Measurements from ENCODE around the gene ST14. TPM values are rescaled to one million over a fixed set of nuclear protein-coding genes. Genes with fewer than 3 reads are reported as not detected.

Gene ST14
- total and polyA plus RNA-seq, 2 donors: 13.7 to 28.6 TPM

GRCh38 chr11:130213143-130213978 is 53.8 kb downstream of the ST14 start:
- Histone ChIP-seq H3K4me1 (ENCODE audit: control insufficient read depth in 2 of 2, insufficient read depth in 2 of 2, low read length in 2 of 2) (peaks cover 0 to 2% of the 10 kb centered on the region in 2 donors), H3K4me3 (ENCODE audit: low read length in 2 of 2) (no peak overlapping the region), H3K27me3 (ENCODE audit: control insufficient read depth in 2 of 2, insufficient read depth in 1 of 2, low read length in 1 of 2) (peaks cover 0 to 5% of the 10 kb centered on the region in 2 donors), H3K36me3 (ENCODE audit: control insufficient read depth in 2 of 2, insufficient read depth in 2 of 2, low read length in 1 of 2) (no peaks in the 10 kb centered on the region), H3K27ac (ENCODE audit: low read depth in 1 of 2, low read length in 1 of 2) (no peak overlapping the region), H3K9me3 (ENCODE audit: control insufficient read depth in 2 of 2, insufficient read depth in 1 of 2, low read length in 1 of 2) (peaks cover 0 to 2% of the 10 kb centered on the region in 2 donors)
- DNase-seq (ENCODE audit: low read depth in 6 of 9, low spot score in 9 of 9): peak; percentile 14 to 83 (median 62)
- WGBS: 42% methylated on average over 28 of the region's 28 CpGs

GRCh38 chr11:130213979-130214281 is 54.3 kb downstream of the ST14 start:
- H3K27ac ChIP-seq (ENCODE audit: low read depth in 1 of 2, low read length in 1 of 2): no peak overlapping the region
- DNase-seq (ENCODE audit: low read depth in 6 of 9, low spot score in 9 of 9): no peak
- H3K27me3 ChIP-seq (ENCODE audit: control insufficient read depth in 2 of 2, insufficient read depth in 1 of 2, low read length in 1 of 2): peaks cover 0 to 5% of the 10 kb centered on the region in 2 donors
- H3K36me3 ChIP-seq (ENCODE audit: control insufficient read depth in 2 of 2, insufficient read depth in 2 of 2, low read length in 1 of 2): no peaks in the 10 kb centered on the region
- H3K4me3 ChIP-seq (ENCODE audit: low read length in 2 of 2): no peak overlapping the region
- 96% methylated on average over 9 of the region's 9 CpGs for WGBS
- H3K9me3 ChIP-seq (ENCODE audit: control insufficient read depth in 2 of 2, insufficient read depth in 1 of 2, low read length in 1 of 2): peaks cover 0 to 2% of the 10 kb centered on the region in 2 donors
- H3K4me1 ChIP-seq (ENCODE audit: control insufficient read depth in 2 of 2, insufficient read depth in 2 of 2, low read length in 2 of 2): peaks cover 0 to 2% of the 10 kb centered on the region in 2 donors

- no peak for DNase-seq (ENCODE audit: low read depth in 6 of 9, low spot score in 9 of 9)
- peaks cover 0 to 5% of the 10 kb centered on the region in 2 donors for H3K27me3 ChIP-seq (ENCODE audit: control insufficient read depth in 2 of 2, insufficient read depth in 1 of 2, low read length in 1 of 2)
- H3K9me3 ChIP-seq (ENCODE audit: control insufficient read depth in 2 of 2, insufficient read depth in 1 of 2, low read length in 1 of 2): peaks cover 0 to 2% of the 10 kb centered on the region in 2 donors
- peaks cover 0 to 2% of the 10 kb centered on the region in 2 donors for H3K4me1 ChIP-seq (ENCODE audit: control insufficient read depth in 2 of 2, insufficient read depth in 2 of 2, low read length in 2 of 2)
- H3K4me3 ChIP-seq (ENCODE audit: low read length in 2 of 2): no peak overlapping the region
- WGBS: 97% methylated on average over 6 of the region's 6 CpGs
- H3K27ac ChIP-seq (ENCODE audit: low read depth in 1 of 2, low read length in 1 of 2): no peak overlapping the region
- H3K36me3 ChIP-seq (ENCODE audit: control insufficient read depth in 2 of 2, insufficient read depth in 2 of 2, low read length in 1 of 2): no peaks in the 10 kb centered on the region
Measured at GRCh38 chr11:130214861-130215530, 55.4 kb downstream of the ST14 start.

DNA sequence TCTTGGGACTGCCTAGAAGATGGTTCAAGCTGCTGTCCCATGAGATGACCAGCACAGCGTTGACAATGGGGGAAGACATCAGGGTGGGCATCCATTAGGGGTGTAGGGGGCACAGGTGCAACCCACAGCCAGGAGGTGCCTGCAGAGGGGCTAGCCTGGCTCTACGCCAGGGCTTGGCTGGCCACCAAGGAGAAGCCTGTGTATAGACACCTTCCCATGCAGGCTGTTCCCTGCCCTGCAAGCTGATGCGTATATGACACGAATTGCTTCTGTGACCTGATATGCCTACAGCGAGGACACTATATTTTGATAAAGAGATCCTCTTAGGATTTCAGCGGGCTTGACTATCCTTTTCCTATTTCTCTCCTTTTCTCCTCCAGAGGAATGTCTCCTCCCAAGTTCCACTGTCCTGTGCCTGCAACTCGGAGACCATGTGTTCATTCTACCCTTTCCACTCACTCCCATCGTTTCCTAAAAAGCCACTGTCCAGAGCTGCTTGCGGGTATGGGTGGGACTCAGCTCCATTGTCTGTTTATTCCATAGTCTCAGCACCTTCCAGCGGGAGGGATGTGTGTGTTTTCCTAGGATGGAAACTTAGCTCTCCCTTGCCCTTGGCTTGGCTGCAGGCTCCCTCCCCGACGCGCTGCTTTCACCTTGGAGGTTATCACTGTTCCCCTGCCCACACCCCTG is 56.1 kb downstream of the ST14 start:
- H3K27me3 ChIP-seq (ENCODE audit: control insufficient read depth in 2 of 2, insufficient read depth in 1 of 2, low read length in 1 of 2): peaks cover 0 to 5% of the 10 kb centered on the region in 2 donors
- peaks cover 0 to 2% of the 10 kb centered on the region in 2 donors for H3K4me1 ChIP-seq (ENCODE audit: control insufficient read depth in 2 of 2, insufficient read depth in 2 of 2, low read length in 2 of 2)
- H3K27ac ChIP-seq (ENCODE audit: low read depth in 1 of 2, low read length in 1 of 2): no peak overlapping the region
- no peak overlapping the region for H3K4me3 ChIP-seq (ENCODE audit: low read length in 2 of 2)
- 86% methylated on average over 13 of the region's 13 CpGs for WGBS
- peaks cover 0 to 2% of the 10 kb centered on the region in 2 donors for H3K9me3 ChIP-seq (ENCODE audit: control insufficient read depth in 2 of 2, insufficient read depth in 1 of 2, low read length in 1 of 2)
- DNase-seq (ENCODE audit: low read depth in 6 of 9, low spot score in 9 of 9): no peak
- H3K36me3 ChIP-seq (ENCODE audit: control insufficient read depth in 2 of 2, insufficient read depth in 2 of 2, low read length in 1 of 2): no peaks in the 10 kb centered on the region

- Histone ChIP-seq H3K4me1 (ENCODE audit: control insufficient read depth in 2 of 2, insufficient read depth in 2 of 2, low read length in 2 of 2) (peaks cover 0 to 2% of the 10 kb centered on the region in 2 donors), H3K27ac (ENCODE audit: low read depth in 1 of 2, low read length in 1 of 2) (no peak overlapping the region), H3K9me3 (ENCODE audit: control insufficient read depth in 2 of 2, insufficient read depth in 1 of 2, low read length in 1 of 2) (peaks cover 0 to 2% of the 10 kb centered on the region in 2 donors), H3K4me3 (ENCODE audit: low read length in 2 of 2) (no peak overlapping the region), H3K27me3 (ENCODE audit: control insufficient read depth in 2 of 2, insufficient read depth in 1 of 2, low read length in 1 of 2) (peaks cover 0 to 5% of the 10 kb centered on the region in 2 donors), H3K36me3 (ENCODE audit: control insufficient read depth in 2 of 2, insufficient read depth in 2 of 2, low read length in 1 of 2) (no peaks in the 10 kb centered on the region)
- 84% methylated on average over 4 of the region's 4 CpGs for WGBS
- DNase-seq (ENCODE audit: low read depth in 6 of 9, low spot score in 9 of 9): no peak
Measured at GRCh38 chr11:130216221-130216550, 56.6 kb downstream of the ST14 start.

DNA sequence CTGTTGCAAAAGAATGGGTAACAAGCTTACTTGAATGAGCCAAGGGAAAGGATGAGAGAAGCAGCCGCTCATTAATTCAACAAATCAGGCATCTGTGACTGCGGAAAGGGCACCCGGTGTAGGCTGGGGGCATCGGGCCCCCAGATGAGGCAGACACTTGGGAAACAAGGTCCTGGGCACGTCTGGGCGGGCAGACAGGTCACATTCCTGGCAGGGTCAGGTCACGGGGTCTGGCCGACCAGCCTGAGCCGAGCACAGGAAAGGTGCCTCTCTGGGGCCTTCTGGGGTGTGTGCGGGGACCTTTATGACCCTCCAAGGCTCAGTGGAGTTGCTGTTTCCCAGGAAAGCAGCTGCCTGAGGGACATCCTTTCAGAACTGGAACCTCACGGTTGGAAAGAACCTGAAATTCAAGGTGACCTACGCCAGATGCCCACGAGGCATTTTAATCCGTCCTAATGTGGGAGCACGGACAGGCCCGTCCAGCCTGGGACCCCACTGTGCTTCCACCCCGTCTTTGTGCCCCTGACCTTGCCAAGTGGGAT is 57.1 kb downstream of the ST14 start:
- peaks cover 0 to 5% of the 10 kb centered on the region in 2 donors for H3K27me3 ChIP-seq (ENCODE audit: control insufficient read depth in 2 of 2, insufficient read depth in 1 of 2, low read length in 1 of 2)
- H3K9me3 ChIP-seq (ENCODE audit: control insufficient read depth in 2 of 2, insufficient read depth in 1 of 2, low read length in 1 of 2): peaks cover 0 to 2% of the 10 kb centered on the region in 2 donors
- no peak overlapping the region for H3K27ac ChIP-seq (ENCODE audit: low read depth in 1 of 2, low read length in 1 of 2)
- H3K4me1 ChIP-seq (ENCODE audit: control insufficient read depth in 2 of 2, insufficient read depth in 2 of 2, low read length in 2 of 2): peaks cover 0 to 2% of the 10 kb centered on the region in 2 donors
- no peak overlapping the region for H3K4me3 ChIP-seq (ENCODE audit: low read length in 2 of 2)
- DNase-seq (ENCODE audit: low read depth in 6 of 9, low spot score in 9 of 9): no peak
- H3K36me3 ChIP-seq (ENCODE audit: control insufficient read depth in 2 of 2, insufficient read depth in 2 of 2, low read length in 1 of 2): no peaks in the 10 kb centered on the region
- WGBS: 91% methylated on average over 17 of the region's 17 CpGs

DNA sequence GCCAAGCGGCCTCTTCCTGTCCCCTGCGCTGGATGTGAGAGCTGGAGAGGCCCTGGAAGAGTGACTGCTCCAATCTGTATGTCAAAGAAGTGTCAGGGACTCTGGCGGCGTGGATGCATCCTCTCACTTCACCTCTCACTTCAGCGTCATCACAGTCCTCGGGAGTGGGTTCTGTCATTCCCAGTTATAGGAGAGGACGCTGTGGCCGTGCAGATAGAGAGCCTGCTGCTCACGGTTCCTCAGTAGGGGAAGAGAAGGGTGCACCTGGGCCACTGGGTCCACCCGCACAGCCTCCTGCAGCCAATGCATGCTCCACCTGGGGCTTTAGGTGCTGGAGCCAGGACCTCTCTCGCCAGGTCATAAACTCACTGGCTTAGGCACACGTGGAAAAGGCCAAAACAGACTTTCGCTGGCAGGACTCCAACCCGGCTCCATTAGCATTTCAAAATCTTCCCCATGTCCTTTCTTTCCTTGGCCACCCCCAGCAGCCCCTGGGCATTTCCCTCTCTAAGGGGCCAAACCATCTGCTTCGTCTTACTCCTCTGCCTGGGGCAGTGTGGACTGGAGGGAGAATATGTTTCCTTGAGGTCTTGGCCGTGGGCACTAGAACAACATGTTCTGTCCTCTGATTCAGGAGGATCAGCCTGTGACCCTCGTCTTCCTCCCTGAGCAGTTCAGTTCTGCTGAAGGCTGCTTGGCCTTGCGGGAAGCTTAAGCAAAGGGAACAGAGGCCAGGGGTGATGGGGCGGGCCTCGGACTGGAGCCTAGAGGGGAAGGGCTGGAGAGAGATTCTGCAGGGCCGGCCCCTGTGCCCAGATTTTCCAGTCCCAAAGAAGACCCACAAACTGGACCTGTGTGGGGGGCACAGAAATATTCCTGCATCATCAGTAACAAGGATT is 57.8 kb downstream of the ST14 start:
- Histone ChIP-seq H3K9me3 (ENCODE audit: control insufficient read depth in 2 of 2, insufficient read depth in 1 of 2, low read length in 1 of 2) (peaks cover 0 to 2% of the 10 kb centered on the region in 2 donors), H3K27me3 (ENCODE audit: control insufficient read depth in 2 of 2, insufficient read depth in 1 of 2, low read length in 1 of 2) (peaks cover 0 to 4% of the 10 kb centered on the region in 2 donors), H3K36me3 (ENCODE audit: control insufficient read depth in 2 of 2, insufficient read depth in 2 of 2, low read length in 1 of 2) (no peaks in the 10 kb centered on the region), H3K4me1 (ENCODE audit: control insufficient read depth in 2 of 2, insufficient read depth in 2 of 2, low read length in 2 of 2) (peaks cover 0 to 2% of the 10 kb centered on the region in 2 donors), H3K27ac (ENCODE audit: low read depth in 1 of 2, low read length in 1 of 2) (no peak overlapping the region), H3K4me3 (ENCODE audit: low read length in 2 of 2) (no peak overlapping the region)
- WGBS: 94% methylated on average over 21 of the region's 21 CpGs
- DNase-seq (ENCODE audit: low read depth in 6 of 9, low spot score in 9 of 9): no peak

DNA sequence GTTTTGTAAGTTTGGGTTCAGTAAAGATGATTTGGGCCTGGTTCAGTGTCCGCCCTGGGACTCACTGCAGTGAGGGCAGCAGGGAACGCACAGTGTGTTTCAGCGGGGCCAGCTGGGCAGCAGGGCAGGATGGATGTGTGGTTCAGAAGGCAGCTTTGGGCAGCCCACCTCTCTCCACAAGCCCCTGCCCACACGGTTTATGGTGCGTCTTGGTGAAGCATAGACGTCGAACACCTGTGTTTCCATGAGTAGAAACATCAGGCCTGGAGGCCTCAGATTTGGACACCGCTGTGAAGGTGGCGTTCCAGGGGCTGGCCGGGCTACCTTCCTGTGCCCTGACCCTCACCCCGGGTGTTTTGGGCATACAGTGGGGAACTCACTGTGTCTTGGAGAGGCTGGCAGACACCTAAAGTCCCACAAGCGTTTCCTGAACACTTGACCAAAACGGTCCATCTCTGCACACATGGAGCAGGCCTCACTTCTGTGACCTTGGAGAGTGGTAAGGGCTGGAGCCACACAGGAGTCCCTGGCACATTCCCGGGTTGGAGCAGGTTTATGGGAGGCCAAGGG is 59.0 kb downstream of the ST14 start:
- no peaks in the 10 kb centered on the region for H3K36me3 ChIP-seq (ENCODE audit: control insufficient read depth in 2 of 2, insufficient read depth in 2 of 2, low read length in 1 of 2)
- no peak overlapping the region for H3K4me3 ChIP-seq (ENCODE audit: low read length in 2 of 2)
- 94% methylated on average over 14 of the region's 14 CpGs for WGBS
- H3K9me3 ChIP-seq (ENCODE audit: control insufficient read depth in 2 of 2, insufficient read depth in 1 of 2, low read length in 1 of 2): peaks cover 0 to 2% of the 10 kb centered on the region in 2 donors
- H3K4me1 ChIP-seq (ENCODE audit: control insufficient read depth in 2 of 2, insufficient read depth in 2 of 2, low read length in 2 of 2): no peaks in the 10 kb centered on the region
- no peak overlapping the region for H3K27ac ChIP-seq (ENCODE audit: low read depth in 1 of 2, low read length in 1 of 2)
- H3K27me3 ChIP-seq (ENCODE audit: control insufficient read depth in 2 of 2, insufficient read depth in 1 of 2, low read length in 1 of 2): no peaks in the 10 kb centered on the region
- no peak for DNase-seq (ENCODE audit: low read depth in 6 of 9, low spot score in 9 of 9)
